Neural progenitor cell (in vitro differentiated cells): ENCODE data around the gene WDR12. TPM values are rescaled to one million over a fixed set of nuclear protein-coding genes. Genes with fewer than 3 reads are reported as not detected.

Experiments
- DNase-seq: peaks from one replicate; pipeline ENCODE4 v3.0.0-alpha.2; 2016; ENCODE audit warnings: low spot score
- H2AFZ ChIP-seq: fragments of 200-600 bp; sonication (generic); replicated peaks from 2 replicates; pipeline ENCODE4 v1.6.1; 2016; ENCODE audit warnings: antibody characterized with exemption
- H3F3A ChIP-seq: fragments of 200-600 bp; sonication (generic); 2 replicates; pipeline ENCODE4 v1.6.1; 2016; ENCODE audit warnings: antibody characterized with exemption, low read depth
- H3K27ac ChIP-seq: fragments of 200-600 bp; sonication (generic); 2 replicates; pipeline ENCODE4 v1.5.1; 2016; ENCODE audit warnings: mild to moderate bottlenecking
- H3K27me3 ChIP-seq: fragments of 200-600 bp; sonication (generic); 2 replicates; pipeline ENCODE4 v1.6.1; 2016; ENCODE audit warnings: mild to moderate bottlenecking, moderate library complexity
- H3K36me3 ChIP-seq: fragments of 200-600 bp; sonication (generic); 2 replicates; pipeline ENCODE4 v1.5.1; 2016
- H3K4me1 ChIP-seq: fragments of 200-600 bp; sonication (generic); 2 replicates; pipeline ENCODE4 v1.6.1; 2016; ENCODE audit warnings: mixed run types
- H3K4me2 ChIP-seq: fragments of 200-600 bp; sonication (generic); 2 replicates; pipeline ENCODE4 v1.6.1; 2016
- H3K4me3 ChIP-seq: fragments of 200-600 bp; sonication (generic); 2 replicates; pipeline ENCODE4 v1.5.1; 2016
- H3K79me2 ChIP-seq: fragments of 200-600 bp; sonication (generic); 2 replicates; pipeline ENCODE4 v1.6.1; 2016; ENCODE audit warnings: low read depth
- H3K9ac ChIP-seq: fragments of 200-600 bp; sonication (generic); 2 replicates; pipeline ENCODE4 v1.6.1; 2016
- H3K9me3 ChIP-seq: fragments of 200-600 bp; sonication (generic); 2 replicates; pipeline ENCODE4 v1.5.1; 2016; ENCODE audit warnings: low read depth
- H4K20me1 ChIP-seq: fragments of 200-600 bp; sonication (generic); 2 replicates; pipeline ENCODE4 v1.6.1; 2016; ENCODE audit warnings: low read depth
- H3K27ac Mint-ChIP-seq: 3 replicates; pipeline ENCODE4 v1.8.0; 2021; ENCODE audit warnings: mixed read lengths
- H3K27me3 Mint-ChIP-seq: 2 replicates; pipeline ENCODE4 v1.8.0; 2022; ENCODE audit warnings: low read depth, mild to moderate bottlenecking, inconsistent platforms, moderate library complexity, mixed read lengths; ENCODE audit not compliant: insufficient read depth
- H3K36me3 Mint-ChIP-seq: 3 replicates; pipeline ENCODE4 v1.8.0; 2021; ENCODE audit warnings: mixed read lengths
- H3K4me1 Mint-ChIP-seq: 3 replicates; pipeline ENCODE4 v1.8.0; 2021; ENCODE audit warnings: mixed read lengths
- H3K4me3 Mint-ChIP-seq: 3 replicates; pipeline ENCODE4 v1.8.0; 2021; ENCODE audit warnings: mild to moderate bottlenecking, moderate library complexity, mixed read lengths
- H3K9me3 Mint-ChIP-seq: 3 replicates; pipeline ENCODE4 v1.8.0; 2020; ENCODE audit warnings: mixed read lengths
- EZH2 ChIP-seq: fragments of 200-600 bp; sonication (generic); IDR thresholded peaks from 2 replicates; pipeline ENCODE4 v1.6.1; 2017; ENCODE audit warnings: antibody characterized with exemption, mild to moderate bottlenecking, moderate library complexity
- EZH2phosphoT487 ChIP-seq: fragments of 200-600 bp; sonication (generic); IDR thresholded peaks from 2 replicates; pipeline ENCODE4 v1.6.1; 2017; ENCODE audit warnings: antibody characterized with exemption
- total RNA-seq: library from RNA; depleted of rRNA; stranded (reverse); fragments of >200 nt; gene quantifications from 2 replicates; pipeline ENCODE4 v1.2.3, GENCODE V29; 2015; ENCODE audit warnings: low replicate concordance
- TF ChIP-seq, protein P1 (sequence below): fragments of 200-600 bp; sonication (generic); IDR thresholded peaks from 2 replicates; pipeline ENCODE4 v1.5.1; 2017; ENCODE audit warnings: antibody characterized with exemption, mild to moderate bottlenecking

WDR12 gene
- total RNA-seq, 1 donor from 2014 or later = 58.6 TPM

DNA sequence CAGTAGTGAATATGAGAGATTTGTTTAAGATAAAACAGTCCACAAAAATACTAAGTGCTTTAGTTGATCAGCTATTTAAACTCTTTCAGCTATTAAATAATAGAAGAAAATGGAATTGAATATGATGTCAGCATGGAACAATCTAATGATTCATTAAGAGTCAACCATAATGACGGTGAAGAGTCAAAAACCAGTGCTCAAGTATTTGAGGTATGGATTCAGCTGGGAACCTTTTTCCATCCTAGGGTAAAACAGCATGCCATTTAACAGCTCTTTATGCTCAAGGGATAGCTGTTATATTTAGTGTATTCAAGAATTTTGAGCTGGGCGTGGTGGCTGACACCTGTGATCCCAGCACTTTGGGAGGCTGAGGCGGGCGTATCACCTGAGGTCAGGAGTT is 30.3 kb upstream of the WDR12 start:
- H3K79me2 ChIP-seq = no peaks in the 10 kb centered on the region
- no peak overlapping the region for H3K27ac ChIP-seq
- H3K4me3 ChIP-seq = no peak overlapping the region
- TF ChIP-seq EZH2 (no peak), EZH2phosphoT487 (no peak)
- TF ChIP-seq, protein P1, sequence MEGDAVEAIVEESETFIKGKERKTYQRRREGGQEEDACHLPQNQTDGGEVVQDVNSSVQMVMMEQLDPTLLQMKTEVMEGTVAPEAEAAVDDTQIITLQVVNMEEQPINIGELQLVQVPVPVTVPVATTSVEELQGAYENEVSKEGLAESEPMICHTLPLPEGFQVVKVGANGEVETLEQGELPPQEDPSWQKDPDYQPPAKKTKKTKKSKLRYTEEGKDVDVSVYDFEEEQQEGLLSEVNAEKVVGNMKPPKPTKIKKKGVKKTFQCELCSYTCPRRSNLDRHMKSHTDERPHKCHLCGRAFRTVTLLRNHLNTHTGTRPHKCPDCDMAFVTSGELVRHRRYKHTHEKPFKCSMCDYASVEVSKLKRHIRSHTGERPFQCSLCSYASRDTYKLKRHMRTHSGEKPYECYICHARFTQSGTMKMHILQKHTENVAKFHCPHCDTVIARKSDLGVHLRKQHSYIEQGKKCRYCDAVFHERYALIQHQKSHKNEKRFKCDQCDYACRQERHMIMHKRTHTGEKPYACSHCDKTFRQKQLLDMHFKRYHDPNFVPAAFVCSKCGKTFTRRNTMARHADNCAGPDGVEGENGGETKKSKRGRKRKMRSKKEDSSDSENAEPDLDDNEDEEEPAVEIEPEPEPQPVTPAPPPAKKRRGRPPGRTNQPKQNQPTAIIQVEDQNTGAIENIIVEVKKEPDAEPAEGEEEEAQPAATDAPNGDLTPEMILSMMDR = no peak
- Mint-ChIP-seq H3K36me3 (peaks cover 33% of the 10 kb centered on the region), H3K4me1 (peaks cover 6% of the 10 kb centered on the region), H3K27ac (no peak overlapping the region), H3K9me3 (peaks cover 15% of the 10 kb centered on the region), H3K4me3 (no peak overlapping the region), H3K27me3 (peaks cover under 1% of the 10 kb centered on the region)
- H3K9me3 ChIP-seq = peaks cover 4% of the 10 kb centered on the region
- no peaks in the 10 kb centered on the region for H4K20me1 ChIP-seq
- H3K9ac ChIP-seq = no peak overlapping the region
- H2AFZ ChIP-seq = no peak overlapping the region
- DNase-seq = no peak
- H3F3A ChIP-seq = no peaks in the 10 kb centered on the region
- H3K4me2 ChIP-seq = no peak overlapping the region
- peaks cover 7% of the 10 kb centered on the region for H3K4me1 ChIP-seq
- H3K27me3 ChIP-seq = no peaks in the 10 kb centered on the region
- peaks cover 20% of the 10 kb centered on the region for H3K36me3 ChIP-seq

DNA sequence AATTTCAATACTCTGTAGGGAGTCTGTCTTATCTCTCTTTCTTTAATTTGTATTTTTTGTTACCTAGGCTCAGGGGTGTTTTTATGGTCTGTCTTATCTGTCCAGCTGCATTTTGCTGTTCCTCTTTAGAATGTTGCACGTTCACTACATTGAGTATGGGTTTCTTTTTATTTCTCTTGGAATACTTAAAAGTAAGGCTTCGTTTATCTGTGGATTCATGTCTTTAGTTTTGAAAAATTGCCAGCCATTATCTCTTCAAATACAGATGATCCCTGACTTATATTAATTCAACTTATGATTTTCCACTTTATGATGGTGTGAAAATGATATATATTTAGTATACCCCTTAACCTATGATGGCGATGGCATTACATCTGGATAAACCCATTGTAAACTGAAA is 27.5 kb upstream of the WDR12 start:
- Histone ChIP-seq H3K79me2 (no peaks in the 10 kb centered on the region), H3K9ac (no peak overlapping the region), H4K20me1 (no peaks in the 10 kb centered on the region), H3K9me3 (no peaks in the 10 kb centered on the region), H2AFZ (no peak overlapping the region), H3K4me2 (no peak overlapping the region), H3K27ac (no peak overlapping the region), H3K36me3 (peaks cover 7% of the 10 kb centered on the region), H3F3A (no peaks in the 10 kb centered on the region), H3K27me3 (no peaks in the 10 kb centered on the region), H3K4me1 (peaks cover 7% of the 10 kb centered on the region), H3K4me3 (no peak overlapping the region)
- TF ChIP-seq EZH2 = no peak
- TF ChIP-seq, protein P1 = no peak
- TF ChIP-seq EZH2phosphoT487 = no peak
- Mint-ChIP-seq H3K4me3 (no peak overlapping the region), H3K27ac (no peak overlapping the region), H3K4me1 (peaks cover 6% of the 10 kb centered on the region), H3K9me3 (no peaks in the 10 kb centered on the region), H3K27me3 (peaks cover 2% of the 10 kb centered on the region), H3K36me3 (peaks cover 16% of the 10 kb centered on the region)
- DNase-seq = no peak

DNA sequence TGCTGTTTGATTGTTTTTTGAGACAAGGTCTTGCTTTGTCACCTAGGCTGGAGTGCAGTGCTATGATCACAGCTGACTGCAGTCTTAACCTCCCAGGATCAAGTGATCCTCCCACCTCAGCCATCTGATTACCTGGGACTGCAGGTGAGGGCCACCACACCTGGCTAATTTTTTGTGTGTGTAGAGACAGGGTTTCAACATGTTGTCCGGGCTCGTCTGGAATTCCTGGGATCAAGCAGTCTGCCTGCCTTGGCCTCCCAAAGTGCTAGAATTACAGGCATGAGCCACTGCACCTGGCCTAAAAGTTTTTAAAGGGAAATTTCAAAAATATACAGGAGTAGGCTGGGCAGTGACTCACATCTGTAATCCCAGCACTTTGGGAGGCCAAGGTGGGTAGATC is 23.0 kb upstream of the WDR12 start:
- H3K9me3 Mint-ChIP-seq = no peaks in the 10 kb centered on the region
- H3K36me3 Mint-ChIP-seq = peaks cover 22% of the 10 kb centered on the region
- no peak overlapping the region for H3K4me3 Mint-ChIP-seq

More for the DNA sequence above, 23.0 kb upstream of the WDR12 start:
- no peak overlapping the region for H2AFZ ChIP-seq
- Mint-ChIP-seq H3K27me3 (peaks cover 2% of the 10 kb centered on the region), H3K4me1 (no peaks in the 10 kb centered on the region), H3K27ac (no peak overlapping the region)
- TF ChIP-seq, protein P1 = no peak
- TF ChIP-seq EZH2phosphoT487 (no peak), EZH2 (no peak)
- H3K79me2 ChIP-seq = no peaks in the 10 kb centered on the region
- H3K4me1 ChIP-seq = no peaks in the 10 kb centered on the region
- H3K4me3 ChIP-seq = no peak overlapping the region
- H3K36me3 ChIP-seq = peaks cover 7% of the 10 kb centered on the region
- H3K9me3 ChIP-seq = no peaks in the 10 kb centered on the region
- no peaks in the 10 kb centered on the region for H4K20me1 ChIP-seq
- H3F3A ChIP-seq = no peaks in the 10 kb centered on the region
- DNase-seq = no peak
- H3K27ac ChIP-seq = no peak overlapping the region
- H3K4me2 ChIP-seq = no peak overlapping the region
- no peak overlapping the region for H3K9ac ChIP-seq
- no peaks in the 10 kb centered on the region for H3K27me3 ChIP-seq
